Spleen (tissue), 11 donors: Measurements from ENCODE around the gene TTLL6. TPM values are rescaled to one million over a fixed set of nuclear protein-coding genes. Genes with fewer than 3 reads are reported as not detected.
"Not testable (repeated sequence)": the region's sequence is repeated elsewhere in the genome, so short reads cannot be mapped to it uniquely, and the experiment has no call there.

Experiments used
- DNase-seq: peaks from one replicate; pipeline ENCODE4 v3.0.0-alpha.2; 2020
- H3K27ac ChIP-seq, 8 donors: fragments of 200-600 bp; sonication (generic) in 7 of 8; 1 replicate in 4 of 8; 2 replicates in 4 of 8; pipeline versions ENCODE4 v1.5.0 to v1.8.0; 2016 to 2021; ENCODE audit warnings: inconsistent platforms in 4 of 8, mild to moderate bottlenecking in 4 of 8, moderate library complexity in 1 of 8
- H3K27me3 ChIP-seq, 7 donors: fragments of 200-600 bp; sonication (generic) in 6 of 7; replicated peaks in 1 of 7; 1 replicate in 4 of 7; 2 replicates in 3 of 7; pipeline versions ENCODE4 v1.5.0 to v1.8.0; 2016 to 2021; ENCODE audit warnings: inconsistent platforms in 3 of 7, mild to moderate bottlenecking in 1 of 7
- H3K36me3 ChIP-seq, 6 donors: fragments of 200-600 bp; sonication (generic) in 5 of 6; 1 replicate in 4 of 6; 2 replicates in 2 of 6; pipeline versions ENCODE4 v1.5.0 to v1.8.0; 2016 to 2021; ENCODE audit warnings: inconsistent platforms in 2 of 6
- H3K4me1 ChIP-seq, 6 donors: fragments of 200-600 bp; sonication (generic) in 5 of 6; 1 replicate in 3 of 6; 2 replicates in 3 of 6; pipeline versions ENCODE4 v1.5.0 to v1.8.0; 2016 to 2021; ENCODE audit warnings: inconsistent platforms in 3 of 6
- H3K4me3 ChIP-seq, 8 donors: fragments of 200-600 bp; sonication (generic) in 7 of 8; 1 replicate in 4 of 8; 2 replicates in 4 of 8; pipeline versions ENCODE4 v1.5.0 to v1.8.0; 2016 to 2021; ENCODE audit warnings: inconsistent platforms in 4 of 8, mild to moderate bottlenecking in 4 of 8, moderate library complexity in 2 of 8
- H3K9me3 ChIP-seq, 8 donors: fragments of 200-600 bp; sonication (generic) in 7 of 8; 1 replicate in 4 of 8; 2 replicates in 4 of 8; pipeline versions ENCODE4 v1.5.0 to v1.8.0; 2016 to 2021; ENCODE audit warnings: inconsistent platforms in 4 of 8
- POLR2A ChIP-seq, 3 donors: fragments of 450-650 bp; IDR thresholded peaks; one replicate each; pipeline ENCODE4 v1.5.1; 2017; ENCODE audit warnings: antibody characterized with exemption in 3 of 3, mild to moderate bottlenecking in 1 of 3
- POLR2AphosphoS5 ChIP-seq, 3 donors: sonication (generic); formaldehyde crosslinking; IDR thresholded peaks; one replicate each; pipeline ENCODE4 v1.5.1; 2017; ENCODE audit warnings: antibody characterized with exemption in 3 of 3
- WGBS, 5 donors: extraction: QIAGEN DNeasy Blood & Tissue Kit in 3 of 5; methylation state at CpG; one replicate each; pipeline versions ENCODE4 v1.1.5 to v1.1.7; 2013 to 2018; 5-methylcytosine and 5-hydroxymethylcytosine counted together
- intact Hi-C: fragments of 100-400 bp; cut with DNase I; formaldehyde crosslinking; loops from one replicate; pipeline ENCODE4 v1.15.0; 2023; ENCODE audit warnings: low total_unique reads
- polyA plus RNA-seq, 3 donors: library from polyadenylated mRNA; stranded (reverse); fragments of 200-250 nt; gene quantifications; one replicate each; pipeline ENCODE4 v1.2.1, GENCODE V29; 2013
- total RNA-seq, 7 donors: library from RNA; depleted of rRNA in 3 of 7; stranded (reverse); fragments of >200 nt in 3 of 7; fragmentation: NEBNext Ultra II Directional in 4 of 7; extraction: Animal tissue kit (Norgen Biotek cat#: 25700) in 4 of 7; gene quantifications; one replicate each; pipeline versions ENCODE4 v1.1.0 to v1.2.1, GENCODE V29; 2016 to 2021
- TF ChIP-seq, protein P1 (sequence below), 11 experiments: fragments of 200-600 bp in 7 of 11; fragments of 450-650 bp in 4 of 11; sonication (generic) in 4 of 11; IDR thresholded peaks in 8 of 11; conservative IDR thresholded peaks in 3 of 11; 1 replicate in 7 of 11; 2 replicates in 4 of 11; pipeline versions ENCODE4 v1.4.0 to v1.8.0; 2016 to 2021; ENCODE audit warnings: antibody characterized with exemption in 11 of 11, inconsistent platforms in 4 of 11, mild to moderate bottlenecking in 1 of 11
- donor health status: healthy with polysubstance abuse.
- donor health status: DM: no; HTN: no; CAD: no; lungs with moderate emphysema.
- donor health status: DM: no; HTN: no; CAD: no.
- donor health status: Bipolar disorder and iron deficiency.
- donor health status: healthy.
- donor health status: DM: no; HTN: no; CAD: no.
- donor health status: DM: yes; HTN: yes; CAD: no.

The TTLL6 gene
- total and polyA plus RNA-seq, 10 donors, result 0.04 TPM; not detected in 9

DNA sequence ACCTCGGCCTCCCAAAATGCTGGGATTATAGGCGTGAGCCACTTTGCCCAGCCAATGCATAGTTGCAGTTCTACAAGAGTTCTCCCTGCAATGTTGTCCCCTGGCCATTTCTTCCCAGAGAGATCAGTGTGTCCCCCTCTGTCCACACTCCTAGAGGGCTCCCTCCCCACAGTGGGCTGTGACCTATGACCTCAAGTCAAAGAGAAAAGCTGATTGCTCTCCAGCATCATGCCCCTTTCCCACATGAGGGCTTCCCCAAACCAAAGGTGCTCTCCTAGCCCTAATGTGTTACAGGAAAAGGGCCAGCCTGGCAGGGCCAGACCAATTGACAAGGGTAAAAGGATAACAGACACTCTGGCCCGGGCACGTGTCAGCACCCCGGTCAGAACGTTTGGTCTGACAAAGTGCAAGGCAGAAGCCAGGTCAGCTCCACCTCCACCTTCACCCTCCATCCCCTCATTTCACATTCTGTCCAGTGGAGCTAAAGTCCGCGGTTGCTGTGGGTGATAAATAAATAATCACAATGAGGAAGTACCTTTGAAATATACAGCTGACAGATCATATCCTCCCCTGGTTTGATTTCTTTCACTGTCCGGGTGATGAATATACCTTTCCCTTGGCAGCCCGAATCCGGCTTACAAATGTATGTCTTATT lies 17.8 kb downstream of the TTLL6 start:
- H3K4me1 ChIP-seq, result peaks cover 0 to 6% (median 0%) of the 10 kb centered on the region in 6 donors
- no peaks in the 10 kb centered on the region for H3K9me3 ChIP-seq
- H3K36me3 ChIP-seq, result no peaks in the 10 kb centered on the region
- DNase-seq, result no peak
- H3K27me3 ChIP-seq, result peaks cover 0 to 71% (median 0%) of the 10 kb centered on the region in 7 donors
- intact Hi-C loops, result no loop called here
- TF ChIP-seq POLR2AphosphoS5 (IDR thresholded peaks at IDR 0.05) (no peak), POLR2A (IDR thresholded peaks at IDR 0.05) (no peak)
- TF ChIP-seq, protein P1, sequence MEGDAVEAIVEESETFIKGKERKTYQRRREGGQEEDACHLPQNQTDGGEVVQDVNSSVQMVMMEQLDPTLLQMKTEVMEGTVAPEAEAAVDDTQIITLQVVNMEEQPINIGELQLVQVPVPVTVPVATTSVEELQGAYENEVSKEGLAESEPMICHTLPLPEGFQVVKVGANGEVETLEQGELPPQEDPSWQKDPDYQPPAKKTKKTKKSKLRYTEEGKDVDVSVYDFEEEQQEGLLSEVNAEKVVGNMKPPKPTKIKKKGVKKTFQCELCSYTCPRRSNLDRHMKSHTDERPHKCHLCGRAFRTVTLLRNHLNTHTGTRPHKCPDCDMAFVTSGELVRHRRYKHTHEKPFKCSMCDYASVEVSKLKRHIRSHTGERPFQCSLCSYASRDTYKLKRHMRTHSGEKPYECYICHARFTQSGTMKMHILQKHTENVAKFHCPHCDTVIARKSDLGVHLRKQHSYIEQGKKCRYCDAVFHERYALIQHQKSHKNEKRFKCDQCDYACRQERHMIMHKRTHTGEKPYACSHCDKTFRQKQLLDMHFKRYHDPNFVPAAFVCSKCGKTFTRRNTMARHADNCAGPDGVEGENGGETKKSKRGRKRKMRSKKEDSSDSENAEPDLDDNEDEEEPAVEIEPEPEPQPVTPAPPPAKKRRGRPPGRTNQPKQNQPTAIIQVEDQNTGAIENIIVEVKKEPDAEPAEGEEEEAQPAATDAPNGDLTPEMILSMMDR (IDR thresholded peaks at IDR 0.05 in 8 of 11, conservative IDR thresholded peaks at IDR 0.05 in 3 of 11), result no peak
- WGBS, 5 donors, result 59 to 74% (median 67%) methylated on average over 11 of the region's 11 CpGs
- H3K4me3 ChIP-seq, result no peak overlapping the region
- no peak overlapping the region for H3K27ac ChIP-seq

DNA sequence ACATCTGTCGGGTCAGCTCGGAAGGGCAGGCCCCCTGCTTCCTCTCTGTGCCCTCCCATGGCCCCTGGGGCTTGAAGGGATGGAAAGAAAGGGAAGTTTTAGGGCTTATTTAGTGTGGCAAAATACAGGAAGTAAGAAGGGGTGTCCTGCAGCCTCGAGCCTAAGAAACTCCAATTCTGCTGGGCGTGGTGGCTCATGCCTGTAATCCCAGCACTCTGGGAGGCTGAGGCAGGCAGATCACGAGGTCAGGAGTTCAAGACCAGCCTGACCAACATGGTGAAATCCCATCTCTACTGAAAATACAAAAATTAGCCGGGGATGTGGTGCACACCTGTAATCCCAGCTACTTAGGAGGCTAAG lies 20.9 kb downstream of the TTLL6 start:
- H3K4me3 ChIP-seq, H3K27ac ChIP-seq, H3K36me3 ChIP-seq, DNase-seq, intact Hi-C loops, H3K9me3 ChIP-seq: not testable (repeated sequence)
- peaks cover 0 to 15% (median under 1%) of the 10 kb centered on the region in 6 donors for H3K4me1 ChIP-seq
- 31 to 43% (median 37%) methylated on average over 6 of the region's 6 CpGs for whole genome bisulfite sequencing, 5 donors
- peaks cover 0 to 84% (median 0%) of the 10 kb centered on the region in 7 donors for H3K27me3 ChIP-seq

DNA sequence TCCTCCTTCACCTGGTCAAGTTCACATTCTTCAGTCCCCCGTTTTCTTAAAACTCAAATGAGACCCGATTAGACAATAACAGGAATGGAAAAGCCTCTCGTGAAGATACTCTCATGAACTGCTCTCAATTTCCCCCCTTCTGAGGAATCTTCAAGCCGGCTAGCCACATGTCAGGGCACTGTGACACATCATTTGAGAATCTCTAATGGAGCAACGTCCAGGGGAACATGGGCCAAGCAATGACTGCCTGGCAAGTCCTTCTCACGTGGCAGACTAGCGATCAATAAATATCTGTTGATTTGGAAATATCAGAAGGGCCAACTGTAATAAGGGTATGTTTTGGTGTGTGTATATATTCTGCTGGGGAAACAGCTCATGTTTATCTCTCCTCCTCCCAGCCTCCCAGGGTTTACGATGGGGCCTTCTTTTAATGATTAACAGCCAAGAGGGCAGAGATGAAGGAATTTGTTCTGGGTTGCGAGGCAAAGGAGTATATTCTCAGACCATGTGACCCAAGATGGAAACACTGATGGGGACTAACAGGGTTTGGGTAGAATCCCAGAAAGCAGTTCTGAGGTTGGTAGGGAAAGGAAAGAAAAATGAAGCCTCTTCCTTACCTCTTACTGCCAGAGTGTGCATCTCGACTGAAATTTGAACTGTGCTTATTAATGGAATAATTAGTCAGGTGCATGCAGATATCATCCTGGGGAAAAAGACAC lies 21.4 kb downstream of the TTLL6 start:
- intact Hi-C loops, result no loop called here

DNA sequence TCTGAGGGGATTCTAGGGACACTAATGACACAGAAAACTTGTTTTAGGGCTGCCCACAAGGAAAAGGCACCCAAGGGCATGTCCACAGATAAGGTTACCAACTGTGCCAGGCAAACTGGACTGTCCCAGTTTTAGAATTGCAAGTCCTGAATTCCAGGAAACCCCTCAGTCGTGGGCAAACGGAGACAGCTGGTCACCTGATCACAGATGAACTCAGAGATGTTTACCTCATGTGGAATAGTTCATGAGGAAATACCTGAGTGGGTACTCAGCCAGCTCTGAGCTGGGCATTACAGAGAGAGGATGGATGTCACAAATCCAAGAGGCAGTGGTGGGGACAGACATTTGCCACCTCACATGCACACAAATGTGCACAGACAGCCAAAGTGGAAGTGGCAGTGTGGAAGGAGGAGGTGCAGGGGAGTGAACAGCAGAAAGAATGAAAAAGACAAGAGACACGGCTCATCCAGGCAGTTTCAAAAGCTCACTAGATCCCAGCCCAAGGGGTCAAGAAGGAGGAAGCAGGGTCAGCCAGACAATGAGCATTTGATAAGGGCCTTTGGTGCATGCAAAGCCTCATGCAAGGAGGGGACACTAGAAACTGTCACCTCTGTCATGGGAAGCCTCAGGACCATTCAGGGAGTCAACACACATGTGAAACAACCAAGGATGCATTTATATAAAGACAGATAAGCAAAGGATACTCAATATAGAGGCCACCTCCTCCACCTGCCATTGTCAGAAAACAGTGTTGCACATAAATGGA lies 24.8 kb downstream of the TTLL6 start:
- 25 to 51% (median 37%) methylated on average over 3 of the region's 3 CpGs for WGBS, 5 donors
- no peak for DNase-seq
- no peaks in the 10 kb centered on the region for H3K36me3 ChIP-seq
- no peaks in the 10 kb centered on the region for H3K9me3 ChIP-seq
- H3K4me1 ChIP-seq, result peaks cover 0 to 14% (median 2%) of the 10 kb centered on the region in 6 donors
- intact Hi-C loops, result loop anchor here (5.0 kb wide), 1 partner anchor 120 kb away; no protein-coding TSS in a partner anchor
- H3K27me3 ChIP-seq, result peaks cover 0 to 92% (median 5%) of the 10 kb centered on the region in 7 donors
- TF ChIP-seq, protein P1 (IDR thresholded peaks at IDR 0.05 in 8 of 11, conservative IDR thresholded peaks at IDR 0.05 in 3 of 11), result no peak
- no peak overlapping the region for H3K4me3 ChIP-seq
- no peak overlapping the region for H3K27ac ChIP-seq

More for the DNA sequence above, 21.4 kb downstream of the TTLL6 start:
- Histone ChIP-seq H3K9me3 (no peaks in the 10 kb centered on the region), H3K27ac (no peak overlapping the region), H3K4me1 (peaks cover 0 to 15% (median 2%) of the 10 kb centered on the region in 6 donors), H3K4me3 (no peak overlapping the region), H3K27me3 (peaks cover 0 to 84% (median 3%) of the 10 kb centered on the region in 7 donors), H3K36me3 (no peaks in the 10 kb centered on the region)
- no peak for TF ChIP-seq POLR2A (IDR thresholded peaks at IDR 0.05)
- TF ChIP-seq, protein P1 (IDR thresholded peaks at IDR 0.05 in 8 of 11, conservative IDR thresholded peaks at IDR 0.05 in 3 of 11), result no peak
- TF ChIP-seq POLR2AphosphoS5 (IDR thresholded peaks at IDR 0.05), result no peak
- DNase-seq, result no peak
- WGBS, 5 donors, result 72 to 82% (median 77%) methylated on average over 10 of the region's 10 CpGs
